Ishikawa (cell line): ENCODE measurements around the gene MT1H.

Source experiments
- CEBPB ChIP-seq: IDR thresholded peaks from 2 replicates; pipeline ENCODE4 v1.6.1; 2012
- CREB1 ChIP-seq: IDR thresholded peaks from 2 replicates; pipeline ENCODE4 v1.6.1; 2012; ENCODE audit warnings: low read depth
- EGR1 ChIP-seq: IDR thresholded peaks from 2 replicates; pipeline ENCODE4 v1.6.1; 2012
- EP300 ChIP-seq: IDR thresholded peaks from 2 replicates; pipeline ENCODE4 v1.6.1; 2012; ENCODE audit warnings: borderline replicate concordance
- FOXM1 ChIP-seq: IDR thresholded peaks from 2 replicates; pipeline ENCODE4 v1.6.1; 2012; ENCODE audit warnings: low read depth, borderline replicate concordance
- NFIC ChIP-seq: IDR thresholded peaks from 2 replicates; pipeline ENCODE4 v1.6.1; 2012
- RAD21 ChIP-seq: IDR thresholded peaks from 2 replicates; pipeline ENCODE4 v1.6.1; 2012; ENCODE audit warnings: low read depth
- TAF1 ChIP-seq: IDR thresholded peaks from 2 replicates; pipeline ENCODE4 v1.6.1; 2012; ENCODE audit warnings: low read depth, mild to moderate bottlenecking
- TCF12 ChIP-seq: IDR thresholded peaks from 2 replicates; pipeline ENCODE4 v1.6.1; 2012; ENCODE audit warnings: low read depth
- TEAD4 ChIP-seq: IDR thresholded peaks from 2 replicates; pipeline ENCODE4 v1.6.1; 2012
- YY1 ChIP-seq: IDR thresholded peaks from 2 replicates; pipeline ENCODE4 v1.6.1; 2012; ENCODE audit warnings: low read depth
- ZBTB7A ChIP-seq: IDR thresholded peaks from 2 replicates; pipeline ENCODE4 v1.6.1; 2012; ENCODE audit warnings: low read depth
- TF ChIP-seq, protein P1 (sequence below): IDR thresholded peaks from 2 replicates; pipeline ENCODE4 v1.6.1; 2012
- TF ChIP-seq, protein P2 (sequence below): IDR thresholded peaks from 2 replicates; pipeline ENCODE4 v1.6.1; 2012; ENCODE audit warnings: low read depth, mild to moderate bottlenecking
- TF ChIP-seq, protein P3 (sequence below): IDR thresholded peaks from 2 replicates; pipeline ENCODE4 v1.6.1; 2012

Gene MT1H

DNA sequence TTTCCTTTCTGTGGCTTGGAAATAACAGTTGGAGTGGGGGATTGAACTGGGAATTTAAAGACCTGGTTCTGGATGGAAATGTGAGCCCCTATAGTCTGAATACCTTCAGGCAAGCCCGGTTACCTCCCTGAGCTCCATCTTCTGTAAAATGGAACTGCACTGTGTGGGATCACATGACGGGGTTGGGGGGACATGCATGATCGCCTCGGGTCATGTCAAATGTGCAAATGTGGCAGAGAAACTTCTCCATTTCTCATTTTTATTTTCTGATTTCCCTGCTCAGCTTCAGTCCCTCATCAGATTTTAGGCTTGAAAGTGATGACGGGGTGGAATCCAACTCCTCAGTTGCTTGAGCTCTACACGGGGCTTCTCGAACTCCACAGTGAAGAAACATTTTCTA is 16.4 kb upstream of the MT1H start:
- TF ChIP-seq CREB1: no peak
- TF ChIP-seq, protein P1, sequence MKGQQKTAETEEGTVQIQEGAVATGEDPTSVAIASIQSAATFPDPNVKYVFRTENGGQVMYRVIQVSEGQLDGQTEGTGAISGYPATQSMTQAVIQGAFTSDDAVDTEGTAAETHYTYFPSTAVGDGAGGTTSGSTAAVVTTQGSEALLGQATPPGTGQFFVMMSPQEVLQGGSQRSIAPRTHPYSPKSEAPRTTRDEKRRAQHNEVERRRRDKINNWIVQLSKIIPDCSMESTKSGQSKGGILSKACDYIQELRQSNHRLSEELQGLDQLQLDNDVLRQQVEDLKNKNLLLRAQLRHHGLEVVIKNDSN: 0 out of 2 replicates have a peak, but pooled peaks have one; percentile 18

DNA sequence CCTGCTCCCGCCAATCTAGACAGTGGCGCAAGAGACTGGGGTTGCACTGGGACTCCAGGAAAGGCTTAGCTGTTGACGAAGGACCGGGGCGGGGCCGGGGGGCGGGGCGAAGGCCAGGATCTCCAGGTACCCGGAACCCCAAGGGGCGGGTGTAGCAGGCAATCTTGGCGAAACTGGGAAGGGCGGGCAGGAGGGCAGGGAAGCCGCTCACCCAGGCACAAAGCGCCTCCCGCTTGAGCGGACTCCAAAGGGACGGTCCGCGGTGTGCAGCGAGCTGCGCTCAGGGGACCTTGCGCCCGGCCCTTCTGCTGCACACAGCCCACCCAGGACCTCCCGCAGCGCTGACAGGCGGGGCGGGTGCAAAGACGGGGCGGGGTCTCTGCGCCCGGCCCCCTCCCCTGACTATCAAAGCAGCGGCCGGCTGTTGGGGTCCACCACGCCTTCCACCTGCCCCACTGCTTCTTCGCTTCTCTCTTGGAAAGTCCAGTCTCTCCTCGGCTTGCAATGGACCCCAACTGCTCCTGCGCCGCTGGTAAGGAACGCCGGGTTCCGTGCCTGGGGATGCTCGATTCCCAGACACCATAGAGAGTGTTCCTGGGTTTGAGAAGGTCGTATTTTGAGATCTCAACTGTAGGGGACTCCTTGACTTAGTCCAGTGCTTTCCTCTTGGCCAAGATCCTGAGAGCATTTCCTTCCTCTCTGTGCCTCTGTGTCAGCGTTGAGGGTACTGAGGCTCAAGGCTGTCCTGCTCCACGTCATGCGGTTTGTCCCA is 11.9 kb upstream of the MT1H start, which contains the start of gene MT1F:
Gene MT1F, plus strand, starts transcription at position 405 of the 772 bp plus-strand sequence. Its CDS starts 100 bp downstream, at position 505.
- peak; percentile 53; the same call in 1 of the 2 replicates for TF ChIP-seq TAF1
- TF ChIP-seq CEBPB: peak; percentile 79
- TF ChIP-seq EP300: no peak
- peak; percentile 94 for TF ChIP-seq ZBTB7A
- TF ChIP-seq YY1: no peak
- TF ChIP-seq, protein P2, sequence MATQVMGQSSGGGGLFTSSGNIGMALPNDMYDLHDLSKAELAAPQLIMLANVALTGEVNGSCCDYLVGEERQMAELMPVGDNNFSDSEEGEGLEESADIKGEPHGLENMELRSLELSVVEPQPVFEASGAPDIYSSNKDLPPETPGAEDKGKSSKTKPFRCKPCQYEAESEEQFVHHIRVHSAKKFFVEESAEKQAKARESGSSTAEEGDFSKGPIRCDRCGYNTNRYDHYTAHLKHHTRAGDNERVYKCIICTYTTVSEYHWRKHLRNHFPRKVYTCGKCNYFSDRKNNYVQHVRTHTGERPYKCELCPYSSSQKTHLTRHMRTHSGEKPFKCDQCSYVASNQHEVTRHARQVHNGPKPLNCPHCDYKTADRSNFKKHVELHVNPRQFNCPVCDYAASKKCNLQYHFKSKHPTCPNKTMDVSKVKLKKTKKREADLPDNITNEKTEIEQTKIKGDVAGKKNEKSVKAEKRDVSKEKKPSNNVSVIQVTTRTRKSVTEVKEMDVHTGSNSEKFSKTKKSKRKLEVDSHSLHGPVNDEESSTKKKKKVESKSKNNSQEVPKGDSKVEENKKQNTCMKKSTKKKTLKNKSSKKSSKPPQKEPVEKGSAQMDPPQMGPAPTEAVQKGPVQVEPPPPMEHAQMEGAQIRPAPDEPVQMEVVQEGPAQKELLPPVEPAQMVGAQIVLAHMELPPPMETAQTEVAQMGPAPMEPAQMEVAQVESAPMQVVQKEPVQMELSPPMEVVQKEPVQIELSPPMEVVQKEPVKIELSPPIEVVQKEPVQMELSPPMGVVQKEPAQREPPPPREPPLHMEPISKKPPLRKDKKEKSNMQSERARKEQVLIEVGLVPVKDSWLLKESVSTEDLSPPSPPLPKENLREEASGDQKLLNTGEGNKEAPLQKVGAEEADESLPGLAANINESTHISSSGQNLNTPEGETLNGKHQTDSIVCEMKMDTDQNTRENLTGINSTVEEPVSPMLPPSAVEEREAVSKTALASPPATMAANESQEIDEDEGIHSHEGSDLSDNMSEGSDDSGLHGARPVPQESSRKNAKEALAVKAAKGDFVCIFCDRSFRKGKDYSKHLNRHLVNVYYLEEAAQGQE: no peak
- TF ChIP-seq RAD21: peak; percentile 27
- 0 out of 2 replicates have a peak, but pooled peaks have one; percentile 2 for TF ChIP-seq TEAD4
- no peak for TF ChIP-seq EGR1
- TF ChIP-seq, protein P1: no peak
- TF ChIP-seq, protein P3, sequence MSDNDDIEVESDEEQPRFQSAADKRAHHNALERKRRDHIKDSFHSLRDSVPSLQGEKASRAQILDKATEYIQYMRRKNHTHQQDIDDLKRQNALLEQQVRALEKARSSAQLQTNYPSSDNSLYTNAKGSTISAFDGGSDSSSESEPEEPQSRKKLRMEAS: no peak; the same call in 1 of the 2 replicates
- TF ChIP-seq FOXM1: no peak
- TF ChIP-seq CREB1: 0 out of 2 replicates have a peak, but pooled peaks have one; percentile 18

DNA sequence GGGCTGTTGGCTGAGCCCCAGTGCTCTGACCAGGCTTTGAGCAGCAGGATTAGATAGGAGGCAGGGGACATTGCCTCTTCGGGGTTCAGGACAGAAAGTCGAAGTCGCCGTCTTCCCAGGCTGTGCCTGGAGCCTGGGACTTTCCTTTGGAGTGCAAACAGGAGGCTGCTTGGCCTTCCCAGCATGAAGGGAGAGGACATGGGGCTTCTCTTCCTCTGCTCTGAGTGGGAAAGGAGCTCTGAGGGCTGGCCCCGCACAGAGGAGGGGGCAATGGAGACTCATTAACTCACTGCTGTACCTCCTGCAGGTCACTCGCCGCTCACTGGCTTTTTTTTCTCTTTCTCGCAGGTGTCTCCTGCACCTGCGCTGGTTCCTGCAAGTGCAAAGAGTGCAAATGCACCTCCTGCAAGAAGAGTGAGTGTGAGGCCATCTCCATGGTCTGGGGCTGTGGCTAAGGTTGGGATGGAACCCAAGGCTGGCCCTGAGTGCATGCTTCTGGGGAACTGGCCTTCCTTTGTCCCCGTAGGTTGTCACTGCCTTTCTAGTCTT is 11.2 kb upstream of the MT1H start:
- TF ChIP-seq TCF12: no peak
- TF ChIP-seq, protein P2: no peak
- TF ChIP-seq EGR1: no peak
- no peak for TF ChIP-seq RAD21
- TF ChIP-seq NFIC: no peak
- no peak for TF ChIP-seq TAF1
- TF ChIP-seq, protein P1: no peak
- TF ChIP-seq CREB1: no peak
- no peak for TF ChIP-seq EP300
- no peak for TF ChIP-seq ZBTB7A
- no peak for TF ChIP-seq FOXM1
- TF ChIP-seq TEAD4: no peak
- TF ChIP-seq, protein P3: no peak
- no peak for TF ChIP-seq YY1

DNA sequence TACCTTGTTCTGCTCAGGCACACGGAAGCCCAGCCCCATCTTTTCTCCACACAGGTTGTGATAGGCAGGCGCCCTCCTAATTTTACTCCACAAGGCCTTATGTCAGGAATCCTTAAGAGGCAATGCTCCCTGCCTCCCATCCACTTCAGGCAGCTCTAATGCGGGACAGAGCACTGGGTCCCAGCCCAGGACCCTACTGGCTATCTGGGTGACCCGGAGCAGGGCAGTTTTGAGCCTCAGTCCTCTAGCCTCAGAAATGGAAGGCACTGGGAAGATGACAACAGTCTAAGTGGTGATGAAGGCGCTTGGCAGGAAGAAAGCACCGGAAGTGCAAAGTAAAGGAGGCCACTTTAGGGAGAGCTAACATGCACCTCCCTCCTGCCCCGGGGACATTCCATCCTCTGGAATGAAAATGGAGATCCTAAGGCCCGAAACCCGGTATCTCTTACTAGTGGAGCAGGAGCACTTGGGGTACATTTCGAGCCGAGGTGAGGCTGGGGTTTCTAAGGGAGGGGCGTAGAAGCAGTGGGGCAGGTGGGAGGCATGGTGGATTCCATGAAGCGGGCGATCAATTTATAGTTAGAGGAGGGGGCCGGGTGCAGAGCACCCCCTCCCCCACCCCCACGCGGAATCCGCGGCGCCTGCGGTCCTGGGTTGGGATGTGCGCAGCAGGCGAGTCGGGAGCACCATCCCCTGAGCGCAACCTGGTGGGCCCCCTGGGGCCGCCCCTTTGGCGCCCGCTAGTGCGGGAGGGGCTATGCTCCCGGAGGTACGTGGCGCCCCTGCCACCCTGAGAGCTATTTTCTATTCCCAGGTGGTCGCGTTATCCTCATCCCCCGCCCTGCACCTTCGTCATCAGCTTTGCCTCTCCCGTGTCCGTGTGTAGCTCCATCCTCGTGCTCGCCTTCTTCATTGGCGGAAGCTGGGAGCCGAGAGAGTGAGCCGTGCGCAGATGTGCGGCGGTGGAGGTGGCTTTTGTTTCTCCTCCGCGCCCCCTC is 7.0 kb upstream of the MT1H start:
- TF ChIP-seq, protein P3: no peak
- no peak for TF ChIP-seq EP300
- TF ChIP-seq TCF12: no peak
- no peak for TF ChIP-seq TEAD4
- TF ChIP-seq, protein P2: no peak
- TF ChIP-seq FOXM1: no peak
- TF ChIP-seq NFIC: no peak
- no peak for TF ChIP-seq RAD21
- TF ChIP-seq YY1: no peak
- TF ChIP-seq TAF1: no peak
